ENCODE data around the gene SSTR5. TPM values are rescaled to one million over a fixed set of nuclear protein-coding genes. Genes with fewer than 3 reads are reported as not detected.

Gene SSTR5
- polyA plus RNA-seq, 1 experiment, result not detected

- no peak for DNase-seq (ENCODE audit: low read depth, low spot score)
- POLR2A ChIA-PET, result no interaction called here
- TF ChIP-seq CTCF (IDR thresholded peaks at IDR 0.05; ENCODE audit: low read depth, low read length), result no peak
- peaks cover 8% of the 10 kb centered on the region; the same call in 1 of the 2 replicates for H3K9me3 ChIP-seq (ENCODE audit: control insufficient read depth, insufficient read depth, low read length)
- H3K4me3 ChIP-seq (ENCODE audit: low read depth, low read length), result no peak overlapping the region
- H3K27me3 ChIP-seq (ENCODE audit: control insufficient read depth, insufficient read depth, low read length), result peaks cover 2% of the 10 kb centered on the region
- CTCF ChIA-PET, result no interaction called here
- H3K27ac ChIP-seq (ENCODE audit: low read depth, low read length), result no peak overlapping the region
Measured at GRCh38 chr16:1130382-1130781, 57.8 kb downstream of the SSTR5 start.

Other genes with a start within 250 kb of the SSTR5 start
- gene LMF1, start 101.8 kb upstream of the SSTR5 start, polyA plus RNA-seq (2011; rRNA removed), result 11.8 and 15.1 TPM in 2 replicates
- gene SOX8, start 91.0 kb upstream of the SSTR5 start, polyA plus RNA-seq (2011; rRNA removed), result 0.04 TPM in 1 of 2 replicates, not detected in the other
- gene C1QTNF8, start 23.5 kb downstream of the SSTR5 start, polyA plus RNA-seq (2011; rRNA removed), result not detected in 2 replicates
- 1.5 and 2.1 TPM in 2 replicates for gene CACNA1H, start 80.4 kb downstream of the SSTR5 start, polyA plus RNA-seq (2011; rRNA removed)
- gene TPSG1, start 152.5 kb downstream of the SSTR5 start, polyA plus RNA-seq (2011; rRNA removed), result not detected in 2 replicates
- not detected in 2 replicates for gene TPSB2, start 157.4 kb downstream of the SSTR5 start, polyA plus RNA-seq (2011; rRNA removed)
- not detected in 2 replicates for gene TPSAB1, start 168.0 kb downstream of the SSTR5 start, polyA plus RNA-seq (2011; rRNA removed)
- gene TPSD1, start 183.3 kb downstream of the SSTR5 start, polyA plus RNA-seq (2011; rRNA removed), result not detected in 2 replicates
- gene UBE2I, start 236.9 kb downstream of the SSTR5 start, polyA plus RNA-seq (2011; rRNA removed), result 148 and 165 TPM in 2 replicates

All from AG04450 (cell line).